SK-N-SH (cell line): ENCODE data around the gene AGO3.

Experiments
- EZH2phosphoT487 ChIP-seq: fragments of 200-600 bp; sonication (generic); IDR thresholded peaks from 2 replicates; pipeline ENCODE4 v1.6.1; 2017; ENCODE audit warnings: low read depth, mixed run types, mild to moderate bottlenecking, antibody characterized with exemption, moderate library complexity, borderline replicate concordance
- FOXJ3 ChIP-seq: sonication (generic); formaldehyde crosslinking; IDR thresholded peaks from 2 replicates; pipeline ENCODE4 v1.5.1; 2020; ENCODE audit warnings: mild to moderate bottlenecking, missing genetic modification reagents
- FOXM1 ChIP-seq: IDR thresholded peaks from 2 replicates; pipeline ENCODE4 v1.4.0; 2012; ENCODE audit warnings: low read depth, mild to moderate bottlenecking
- GATA2 ChIP-seq: sonication (generic); formaldehyde crosslinking; IDR thresholded peaks from 2 replicates; pipeline ENCODE4 v1.5.0; 2020; ENCODE audit warnings: mild to moderate bottlenecking, missing genetic modification reagents
- JUND ChIP-seq: IDR thresholded peaks from 2 replicates; pipeline ENCODE4 v1.4.0; 2012
- POLR2AphosphoS5 ChIP-seq: IDR thresholded peaks from 2 replicates; pipeline ENCODE4 v1.6.1; 2012; ENCODE audit warnings: low read depth, low read length
- REST ChIP-seq: IDR thresholded peaks from 2 replicates; pipeline ENCODE4 v1.6.1; 2012; ENCODE audit warnings: mild to moderate bottlenecking, low read depth, low read length, moderate library complexity
- TCF12 ChIP-seq: IDR thresholded peaks from 2 replicates; pipeline ENCODE4 v1.4.0; 2012
- YY1 ChIP-seq: IDR thresholded peaks from 2 replicates; pipeline ENCODE4 v1.4.0; 2012; ENCODE audit warnings: low read depth, mild to moderate bottlenecking
- TF ChIP-seq, protein P1 (sequence below): fragments of 200-600 bp; sonication (generic); IDR thresholded peaks from 2 replicates; pipeline ENCODE4 v1.6.1; 2017; ENCODE audit warnings: antibody characterized with exemption, mild to moderate bottlenecking, moderate library complexity

DNA sequence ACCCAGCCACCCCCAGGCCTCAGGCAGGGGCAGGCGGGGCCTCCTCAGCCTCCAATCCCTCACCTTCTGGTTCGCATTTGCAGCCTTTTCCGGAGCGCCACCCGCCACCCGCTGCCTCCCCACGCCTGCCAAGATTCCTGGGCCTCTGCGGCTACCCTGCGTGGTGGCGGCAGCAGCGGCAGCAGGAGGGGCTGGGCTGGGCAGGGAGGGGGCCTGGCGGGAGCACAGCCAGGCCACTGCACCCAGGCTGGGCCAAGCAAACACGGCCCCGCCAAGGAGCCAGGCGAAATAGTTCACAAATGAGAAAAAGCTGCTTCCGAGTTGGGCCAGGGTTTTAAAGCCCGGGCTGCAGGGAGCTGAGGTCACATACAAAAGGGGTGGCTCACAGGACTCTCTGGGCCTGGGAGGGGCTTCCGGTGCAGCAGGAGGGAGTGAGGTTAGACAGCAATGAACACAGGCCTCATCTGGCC is 184.3 kb downstream of the AGO3 start:
- no peak for TF ChIP-seq POLR2AphosphoS5
- TF ChIP-seq, protein P1, sequence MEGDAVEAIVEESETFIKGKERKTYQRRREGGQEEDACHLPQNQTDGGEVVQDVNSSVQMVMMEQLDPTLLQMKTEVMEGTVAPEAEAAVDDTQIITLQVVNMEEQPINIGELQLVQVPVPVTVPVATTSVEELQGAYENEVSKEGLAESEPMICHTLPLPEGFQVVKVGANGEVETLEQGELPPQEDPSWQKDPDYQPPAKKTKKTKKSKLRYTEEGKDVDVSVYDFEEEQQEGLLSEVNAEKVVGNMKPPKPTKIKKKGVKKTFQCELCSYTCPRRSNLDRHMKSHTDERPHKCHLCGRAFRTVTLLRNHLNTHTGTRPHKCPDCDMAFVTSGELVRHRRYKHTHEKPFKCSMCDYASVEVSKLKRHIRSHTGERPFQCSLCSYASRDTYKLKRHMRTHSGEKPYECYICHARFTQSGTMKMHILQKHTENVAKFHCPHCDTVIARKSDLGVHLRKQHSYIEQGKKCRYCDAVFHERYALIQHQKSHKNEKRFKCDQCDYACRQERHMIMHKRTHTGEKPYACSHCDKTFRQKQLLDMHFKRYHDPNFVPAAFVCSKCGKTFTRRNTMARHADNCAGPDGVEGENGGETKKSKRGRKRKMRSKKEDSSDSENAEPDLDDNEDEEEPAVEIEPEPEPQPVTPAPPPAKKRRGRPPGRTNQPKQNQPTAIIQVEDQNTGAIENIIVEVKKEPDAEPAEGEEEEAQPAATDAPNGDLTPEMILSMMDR, result no peak
- TF ChIP-seq EZH2phosphoT487, result no peak
- no peak for TF ChIP-seq FOXJ3 (CRISPR knock-in tag)
- peak; percentile 65; the same call in 1 of the 2 replicates for TF ChIP-seq TCF12
- no peak for TF ChIP-seq JUND
- no peak for TF ChIP-seq REST
- no peak for TF ChIP-seq FOXM1
- no peak for TF ChIP-seq GATA2 (CRISPR knock-in tag)
- no peak for TF ChIP-seq YY1
